H1 (cell line): ENCODE data around the gene EPB42. TPM values are rescaled to one million over a fixed set of nuclear protein-coding genes. Genes with fewer than 3 reads are reported as not detected.

Source experiments
- CTCF ChIA-PET: fragments of 300-600 bp; sonication (Branson Sonifier 250); formaldehyde crosslinking; loops from one replicate; lab custom pipeline; 2021; ENCODE audit not compliant: partially characterized antibody; lab: Charles Lee
- POLR2A ChIA-PET: fragments of 300-600 bp; sonication (Branson Sonifier 250); formaldehyde crosslinking; loops from one replicate; lab custom pipeline; 2021; ENCODE audit warnings: inconsistent platforms; ENCODE audit not compliant: partially characterized antibody; lab: Charles Lee
- DNase-seq, 2 experiments: peaks; one replicate each; pipeline versions ENCODE4 v3.0.0 to v3.0.0-alpha.2; 2010 to 2022; ENCODE audit warnings: low spot score in 2 of 2, low read depth in 1 of 2, mixed read lengths in 1 of 2
- FAIRE-seq: peaks from 2 replicates; lab custom pipeline; 2011; peaks lifted over from hg19 to GRCh38; lab: Jason Lieb, UNC
- H2AFZ ChIP-seq: 2 replicates; pipeline ENCODE4 v1.8.1; 2012; ENCODE audit warnings: low read length, inconsistent platforms
- H2AK5ac ChIP-seq: 2 replicates; pipeline ENCODE4 v1.6.1; 2013; ENCODE audit warnings: low read depth, low read length
- H2BK120ac ChIP-seq: replicated peaks from 2 replicates; pipeline ENCODE3; 2013; ENCODE audit warnings: low read depth, low read length, inconsistent platforms
- H2BK12ac ChIP-seq: 2 replicates; pipeline ENCODE4 v1.6.1; 2013; ENCODE audit warnings: low read depth, low read length
- H2BK15ac ChIP-seq: 2 replicates; pipeline ENCODE4 v1.6.1; 2013; ENCODE audit warnings: low read length
- H2BK20ac ChIP-seq: 2 replicates; pipeline ENCODE4 v1.6.1; 2013; ENCODE audit warnings: low read length
- H2BK5ac ChIP-seq: 2 replicates; pipeline ENCODE4 v1.6.1; 2013; ENCODE audit warnings: low read depth, low read length
- H3K14ac ChIP-seq: 2 replicates; pipeline ENCODE4 v1.6.1; 2013; ENCODE audit warnings: inconsistent platforms; ENCODE audit not compliant: insufficient read length
- H3K18ac ChIP-seq: 2 replicates; pipeline ENCODE4 v1.6.1; 2013; ENCODE audit warnings: low read length; ENCODE audit errors: extremely low read depth
- H3K23ac ChIP-seq: 2 replicates; pipeline ENCODE4 v1.6.1; 2013; ENCODE audit warnings: inconsistent platforms; ENCODE audit not compliant: insufficient read length
- H3K23me2 ChIP-seq: 2 replicates; pipeline ENCODE4 v1.6.1; 2013; ENCODE audit warnings: low read depth, low read length
- H3K27ac ChIP-seq: 2 replicates; pipeline ENCODE4 v1.6.1; 2011; ENCODE audit warnings: low read depth, low read length, inconsistent platforms
- H3K27me3 ChIP-seq, 4 experiments: replicated peaks in 1 of 4; 1 replicate in 1 of 4; 2 replicates in 3 of 4; pipeline versions ENCODE4 v1.6.1 to v1.8.1; 2011 to 2013; ENCODE audit warnings: low read length in 3 of 4, mild to moderate bottlenecking in 3 of 4, inconsistent platforms in 2 of 4, mixed read lengths in 2 of 4, moderate library complexity in 1 of 4; ENCODE audit not compliant: control insufficient read depth in 3 of 4, insufficient read depth in 3 of 4; ENCODE audit errors: extremely low read depth in 1 of 4
- H3K36me3 ChIP-seq, 4 experiments: 2 replicates each; pipeline versions ENCODE4 v1.6.1 to v1.8.1; 2011 to 2013; ENCODE audit warnings: mild to moderate bottlenecking in 4 of 4, low read length in 3 of 4, moderate library complexity in 2 of 4, control low read depth in 1 of 4, inconsistent platforms in 1 of 4; ENCODE audit not compliant: insufficient read depth in 4 of 4, control insufficient read depth in 2 of 4
- H3K4ac ChIP-seq: replicated peaks from 2 replicates; pipeline ENCODE3; 2013; ENCODE audit warnings: low read length, low read depth, mixed read lengths, inconsistent platforms; ENCODE audit not compliant: insufficient read length
- H3K4me1 ChIP-seq, 4 experiments: replicated peaks in 1 of 4; 1 replicate in 1 of 4; 2 replicates in 3 of 4; pipeline versions ENCODE4 v1.6.1 to v1.8.1; 2011 to 2013; ENCODE audit warnings: low read length in 3 of 4, inconsistent platforms in 2 of 4, mixed read lengths in 1 of 4; ENCODE audit not compliant: insufficient read depth in 4 of 4, control insufficient read depth in 3 of 4
- H3K4me2 ChIP-seq, 2 experiments: 2 replicates each; pipeline versions ENCODE4 v1.6.1 to v1.8.1; 2011 to 2013; ENCODE audit warnings: low read depth in 2 of 2, low read length in 2 of 2, control low read depth in 1 of 2, inconsistent platforms in 1 of 2, mild to moderate bottlenecking in 1 of 2; ENCODE audit not compliant: insufficient read depth in 1 of 2
- H3K4me3 ChIP-seq, 4 experiments: fragments of 200-600, 300-600 bp in 1 of 4; sonication (generic), shearing (Covaris generic), sonication (Bioruptor Twin) in 1 of 4; 2 replicates each; pipeline versions ENCODE4 v1.5.1 to v1.8.1; 2011 to 2016; ENCODE audit warnings: low read length in 4 of 4, low read depth in 3 of 4, control low read depth in 2 of 4, inconsistent platforms in 2 of 4, mild to moderate bottlenecking in 2 of 4, mixed read lengths in 1 of 4, moderate library complexity in 1 of 4; ENCODE audit not compliant: insufficient read depth in 2 of 4; ENCODE audit errors: extremely low read depth in 1 of 4
- H3K56ac ChIP-seq: replicated peaks from 2 replicates; pipeline ENCODE3; 2013; ENCODE audit warnings: low read depth, mild to moderate bottlenecking, mixed read lengths, low read length, inconsistent platforms; ENCODE audit not compliant: insufficient read length
- H3K79me1 ChIP-seq: 2 replicates; pipeline ENCODE4 v1.6.1; 2013; ENCODE audit warnings: low read depth, low read length, control low read depth
- H3K79me2 ChIP-seq, 2 experiments: 2 replicates each; pipeline versions ENCODE4 v1.6.1 to v1.8.1; 2012 to 2013; ENCODE audit warnings: low read length in 2 of 2, mild to moderate bottlenecking in 2 of 2, inconsistent platforms in 1 of 2; ENCODE audit not compliant: insufficient read depth in 2 of 2, control insufficient read depth in 1 of 2
- H3K9ac ChIP-seq, 4 experiments: replicated peaks in 1 of 4; 1 replicate in 1 of 4; 2 replicates in 3 of 4; pipeline versions ENCODE4 v1.6.1 to v1.8.1; 2011 to 2013; ENCODE audit warnings: low read depth in 3 of 4, low read length in 3 of 4, control low read depth in 2 of 4, mild to moderate bottlenecking in 2 of 4, moderate library complexity in 2 of 4, inconsistent platforms in 1 of 4; ENCODE audit errors: extremely low read depth in 1 of 4
- H3K9me3 ChIP-seq, 2 experiments: 2 replicates each; pipeline versions ENCODE4 v1.6.1 to v1.8.1; 2012 to 2013; ENCODE audit warnings: mild to moderate bottlenecking in 2 of 2, moderate library complexity in 2 of 2, control low read depth in 1 of 2, inconsistent platforms in 1 of 2, low read depth in 1 of 2, low read length in 1 of 2, mixed read lengths in 1 of 2; ENCODE audit not compliant: insufficient read depth in 2 of 2
- H4K20me1 ChIP-seq, 2 experiments: replicated peaks in 1 of 2; 2 replicates each; pipeline versions ENCODE3 to v1.8.1; 2011 to 2013; ENCODE audit warnings: inconsistent platforms in 2 of 2, low read length in 2 of 2, mild to moderate bottlenecking in 1 of 2; ENCODE audit not compliant: insufficient read depth in 2 of 2, control insufficient read depth in 1 of 2
- H4K5ac ChIP-seq: 2 replicates; pipeline ENCODE4 v1.6.1; 2013; ENCODE audit warnings: low read length, low read depth, mixed read lengths, inconsistent platforms; ENCODE audit not compliant: insufficient read length
- H4K8ac ChIP-seq: 2 replicates; pipeline ENCODE4 v1.8.0; 2013; ENCODE audit warnings: mild to moderate bottlenecking, moderate library complexity, low read length, inconsistent platforms; ENCODE audit not compliant: insufficient read depth; ENCODE audit errors: extremely low read depth
- H4K91ac ChIP-seq: replicated peaks from 2 replicates; pipeline ENCODE3; 2013; ENCODE audit warnings: low read length, mixed read lengths, inconsistent platforms; ENCODE audit not compliant: insufficient read length
- CEBPB ChIP-seq: IDR thresholded peaks from 2 replicates; pipeline ENCODE4 v1.6.1; 2012; ENCODE audit warnings: low read depth, low read length
- CHD1 ChIP-seq: IDR thresholded peaks from 2 replicates; pipeline ENCODE4 v1.6.1; 2012; ENCODE audit warnings: low read depth, low read length, improper control_type of control experiment
- EP300 ChIP-seq, 2 experiments: IDR thresholded peaks; 1 replicate in 1 of 2; 2 replicates in 1 of 2; pipeline ENCODE4 v1.6.1; 2011 to 2012; ENCODE audit warnings: low read depth in 2 of 2, low read length in 2 of 2, mild to moderate bottlenecking in 2 of 2, borderline replicate concordance in 1 of 2, inconsistent platforms in 1 of 2, moderate library complexity in 1 of 2
- JUN ChIP-seq: IDR thresholded peaks from 2 replicates; pipeline ENCODE4 v1.6.1; 2011; ENCODE audit warnings: low read depth, mild to moderate bottlenecking, improper control_type of control experiment, low read length
- KDM5A ChIP-seq: fragments of 200-600 bp; IDR thresholded peaks from 2 replicates; pipeline ENCODE4 v1.7.1; 2012; ENCODE audit warnings: mild to moderate bottlenecking, low read length, inconsistent platforms, mixed read lengths
- PHF8 ChIP-seq: fragments of 200-600 bp; sonication (generic); conservative IDR thresholded peaks from 2 replicates; pipeline ENCODE4 v1.7.1; 2012; ENCODE audit warnings: low read depth, mild to moderate bottlenecking, inconsistent platforms, low read length, moderate library complexity
- POLR2A ChIP-seq, 2 experiments: IDR thresholded peaks; 1 replicate in 1 of 2; 2 replicates in 1 of 2; pipeline ENCODE4 v1.6.1; 2011; ENCODE audit warnings: low read depth in 2 of 2, low read length in 2 of 2, mild to moderate bottlenecking in 2 of 2; ENCODE audit errors: control extremely low read depth in 1 of 2
- RBBP5 ChIP-seq: IDR thresholded peaks from 2 replicates; pipeline ENCODE4 v1.7.1; 2012; ENCODE audit warnings: low read depth, mild to moderate bottlenecking, inconsistent platforms, low read length, moderate library complexity, borderline replicate concordance
- RFX5 ChIP-seq: IDR thresholded peaks from 2 replicates; pipeline ENCODE4 v1.6.1; 2011; ENCODE audit warnings: low read depth, low read length, improper control_type of control experiment, borderline replicate concordance
- SP2 ChIP-seq: IDR thresholded peaks from 2 replicates; pipeline ENCODE4 v1.6.1; 2012; ENCODE audit warnings: mild to moderate bottlenecking, low read length, inconsistent platforms
- YY1 ChIP-seq: IDR thresholded peaks from 2 replicates; pipeline ENCODE4 v1.6.1; 2011; ENCODE audit warnings: low read depth, mild to moderate bottlenecking, low read length
- WGBS, 2 experiments: shearing (Covaris generic) in 1 of 2; methylation state at CpG; one replicate each; pipeline versions ENCODE4 v1.1.6 to v1.1.7; 2013 to 2015; ENCODE audit warnings: low lambda C conversion rate in 2 of 2, mixed read lengths in 2 of 2, inconsistent platforms in 1 of 2, low coverage in 1 of 2, missing lambda C conversion rate in 1 of 2; ENCODE audit not compliant: insufficient replicate concordance in 2 of 2, insufficient coverage in 1 of 2, insufficient read length in 1 of 2; ENCODE audit errors: extremely low coverage in 1 of 2, missing lambda C conversion rate in 1 of 2; 5-methylcytosine and 5-hydroxymethylcytosine counted together
- polyA plus RNA-seq, 7 experiments: library from polyadenylated mRNA; depleted of rRNA in 3 of 7; stranded (reverse) in 5 of 7; unstranded in 2 of 7; fragments of >200 nt in 5 of 7; fragments of 200-250 nt in 2 of 7; gene quantifications; 1 replicate in 5 of 7; 2 replicates in 1 of 7; 4 replicates in 1 of 7; pipeline versions ENCODE4 v1.2.1 to v1.2.3, GENCODE V29; 2011 to 2013; ENCODE audit warnings: missing spikeins in 2 of 7, mixed read lengths in 2 of 7
- total RNA-seq: library from RNA; stranded (reverse); fragmentation: NEBNext Ultra II Directional; extraction: Animal tissue kit (Norgen Biotek cat#: 25700); gene quantifications from 2 replicates; pipeline ENCODE4 v1.2.1, GENCODE V29; 2021
- TF ChIP-seq, protein P1 (sequence below): IDR thresholded peaks from 2 replicates; pipeline ENCODE4 v1.6.1; 2011; ENCODE audit warnings: low read length, improper control_type of control experiment
- TF ChIP-seq, protein P2 (sequence below): IDR thresholded peaks from 2 replicates; pipeline ENCODE4 v1.6.1; 2011; ENCODE audit warnings: low read depth, mild to moderate bottlenecking, low read length; ENCODE audit not compliant: insufficient read depth

EPB42 gene
- total and polyA plus RNA-seq, 2 of the 8 experiments (the other 6 are each of a cell fraction or from before 2014, with no cell fraction given): not detected

DNA sequence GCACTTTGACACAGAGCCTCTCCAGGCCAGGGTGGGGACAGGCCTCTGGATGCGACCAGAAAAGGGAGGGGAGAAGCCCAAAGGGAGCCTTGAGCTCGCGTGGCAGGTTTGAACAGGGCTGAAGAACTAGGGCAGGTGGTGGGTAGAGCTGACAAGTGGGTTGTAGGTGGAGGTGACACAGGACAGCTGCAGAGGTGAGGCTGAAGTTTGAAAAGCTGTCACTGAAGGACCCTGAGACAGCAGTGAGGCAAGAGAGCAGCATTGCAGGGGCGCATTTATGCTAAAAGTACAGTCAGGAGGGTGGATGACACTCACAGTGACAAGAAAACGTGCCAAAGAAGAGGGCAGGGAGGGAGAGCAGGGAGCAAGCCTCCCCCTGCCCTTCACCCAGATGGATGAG is 21.8 kb upstream of the EPB42 start:
- H3K4ac ChIP-seq: no peak overlapping the region
- H3K23ac ChIP-seq: no peak overlapping the region
- CTCF ChIA-PET: interaction anchor here (0.7 to 6.7 kb wide), 4 partner anchors 10 to 38 kb away, joined by 3 to 39 read pairs (median 8); no protein-coding TSS in a partner anchor
- 75% methylated on average over 5 of the region's 5 CpGs; no CpG with 5 or more reads in 1 of the 2 experiments for WGBS, 2 experiments
- H3K27ac ChIP-seq: no peak overlapping the region
- no peak overlapping the region for H3K14ac ChIP-seq
- no peaks in the 10 kb centered on the region for H3K36me3 ChIP-seq
- H3K79me2 ChIP-seq: no peaks in the 10 kb centered on the region
- H3K27me3 ChIP-seq: no peaks in the 10 kb centered on the region
- no peak overlapping the region for H2AK5ac ChIP-seq
- H3K4me1 ChIP-seq: no peaks in the 10 kb centered on the region
- H4K91ac ChIP-seq: no peak overlapping the region
- H3K23me2 ChIP-seq: no peaks in the 10 kb centered on the region
- no peaks in the 10 kb centered on the region for H3K9me3 ChIP-seq
- POLR2A ChIA-PET: no interaction called here
- no peak overlapping the region for H3K56ac ChIP-seq
- H2BK15ac ChIP-seq: no peak overlapping the region
- no peak overlapping the region for H4K5ac ChIP-seq
- H3K9ac ChIP-seq: no peak overlapping the region
- DNase-seq (no peak), FAIRE-seq (no peak)
- no peaks in the 10 kb centered on the region for H3K79me1 ChIP-seq
- H3K4me3 ChIP-seq: no peak overlapping the region
- no peaks in the 10 kb centered on the region for H4K20me1 ChIP-seq
- no peak overlapping the region for H3K18ac ChIP-seq
- no peak overlapping the region for H2BK5ac ChIP-seq
- no peak overlapping the region; the same call in 1 of the 2 replicates for H2BK12ac ChIP-seq
- no peak overlapping the region for H2BK20ac ChIP-seq
- H3K4me2 ChIP-seq: no peak overlapping the region
- H2AFZ ChIP-seq: no peak overlapping the region
- H2BK120ac ChIP-seq: no peak overlapping the region
- H4K8ac ChIP-seq: no peak overlapping the region
- TF ChIP-seq, protein P1, sequence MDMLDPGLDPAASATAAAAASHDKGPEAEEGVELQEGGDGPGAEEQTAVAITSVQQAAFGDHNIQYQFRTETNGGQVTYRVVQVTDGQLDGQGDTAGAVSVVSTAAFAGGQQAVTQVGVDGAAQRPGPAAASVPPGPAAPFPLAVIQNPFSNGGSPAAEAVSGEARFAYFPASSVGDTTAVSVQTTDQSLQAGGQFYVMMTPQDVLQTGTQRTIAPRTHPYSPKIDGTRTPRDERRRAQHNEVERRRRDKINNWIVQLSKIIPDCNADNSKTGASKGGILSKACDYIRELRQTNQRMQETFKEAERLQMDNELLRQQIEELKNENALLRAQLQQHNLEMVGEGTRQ: no peak
- TF ChIP-seq CHD1: no peak
- no peak for TF ChIP-seq JUN
- TF ChIP-seq, protein P2, sequence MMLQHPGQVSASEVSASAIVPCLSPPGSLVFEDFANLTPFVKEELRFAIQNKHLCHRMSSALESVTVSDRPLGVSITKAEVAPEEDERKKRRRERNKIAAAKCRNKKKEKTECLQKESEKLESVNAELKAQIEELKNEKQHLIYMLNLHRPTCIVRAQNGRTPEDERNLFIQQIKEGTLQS: no peak
- TF ChIP-seq YY1: no peak
- no peak for TF ChIP-seq PHF8
- TF ChIP-seq SP2: no peak
- TF ChIP-seq CEBPB: no peak
- no peak for TF ChIP-seq RBBP5
- TF ChIP-seq POLR2A (IDR thresholded peaks at IDR 0.05; ENCODE audit: control extremely low read depth in 1 of 2, low read depth in 2 of 2, low read length in 2 of 2): no peak
- no peak for TF ChIP-seq KDM5A
- TF ChIP-seq EP300 (IDR thresholded peaks at IDR 0.05; ENCODE audit: borderline replicate concordance in 1 of 2, low read depth in 2 of 2, low read length in 2 of 2): no peak
- TF ChIP-seq RFX5: no peak
